Frontal cortex (tissue), 4 donors: Measurements from ENCODE around the gene RFX8. TPM values are rescaled to one million over a fixed set of nuclear protein-coding genes. Genes with fewer than 3 reads are reported as not detected.
"Not testable (repeated sequence)": the region's sequence is repeated elsewhere in the genome, so short reads cannot be mapped to it uniquely, and the experiment has no call there.

Experiments used
- DNase-seq, 2 donors: peaks; one replicate each; pipeline ENCODE4 v3.0.0; 2012; ENCODE audit warnings: low spot score in 2 of 2
- FAIRE-seq: peaks from 2 replicates; lab custom pipeline; 2012; peaks lifted over from hg19 to GRCh38; lab: Jason Lieb, UNC
- total RNA-seq: library from RNA; depleted of rRNA; stranded (reverse); fragments of >200 nt; gene quantifications from one replicate; pipeline ENCODE4 v1.2.3, GENCODE V29; 2014
- donor health status: control.
- donor health status: control.
- donor health status: control.

The RFX8 gene
- total RNA-seq, 1 donor from 2014 or later = 0.41 TPM

GRCh38 chr2:101360232-101360631 lies 114.7 kb downstream of the RFX8 start:
- DNase-seq (no peak), FAIRE-seq (no peak)

DNA sequence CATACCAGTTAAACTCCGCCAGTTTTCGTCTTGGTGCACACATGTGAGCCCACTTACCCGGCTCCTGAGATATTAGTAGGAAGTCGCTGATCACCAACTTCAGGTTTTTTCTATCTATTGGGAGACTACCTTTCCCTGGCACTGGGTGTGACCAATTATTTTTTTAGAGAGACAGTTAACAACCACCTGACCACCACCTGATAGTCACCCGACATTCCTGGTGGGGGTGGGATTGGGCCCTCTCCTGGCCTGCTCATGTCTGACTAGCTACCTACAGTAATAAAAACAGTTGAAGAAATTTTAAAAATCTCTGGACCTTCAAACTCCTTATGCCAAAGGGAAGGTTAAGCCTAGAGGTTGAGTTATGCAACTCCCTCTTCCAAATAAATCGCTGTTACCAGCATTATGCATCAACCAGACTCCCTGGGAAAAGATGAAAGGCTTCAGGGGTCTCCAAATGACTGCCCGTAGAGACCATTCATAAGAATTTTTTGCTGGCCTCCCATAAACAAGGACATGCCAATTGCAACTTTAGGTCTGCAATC lies 115.4 kb downstream of the RFX8 start:
- FAIRE-seq = no peak

GRCh38 chr2:101357376-101357775 lies 117.5 kb downstream of the RFX8 start:
- DNase-seq = no peak
- FAIRE-seq = no peak

More for the DNA sequence above, 115.4 kb downstream of the RFX8 start:
- DNase-seq = no peak

- FAIRE-seq (no peak), DNase-seq (no peak)
Measured at GRCh38 chr2:101356521-101356920, 118.4 kb downstream of the RFX8 start.

- FAIRE-seq (no peak), DNase-seq (no peak)
Measured at GRCh38 chr2:101356055-101356454, 118.9 kb downstream of the RFX8 start.

DNA sequence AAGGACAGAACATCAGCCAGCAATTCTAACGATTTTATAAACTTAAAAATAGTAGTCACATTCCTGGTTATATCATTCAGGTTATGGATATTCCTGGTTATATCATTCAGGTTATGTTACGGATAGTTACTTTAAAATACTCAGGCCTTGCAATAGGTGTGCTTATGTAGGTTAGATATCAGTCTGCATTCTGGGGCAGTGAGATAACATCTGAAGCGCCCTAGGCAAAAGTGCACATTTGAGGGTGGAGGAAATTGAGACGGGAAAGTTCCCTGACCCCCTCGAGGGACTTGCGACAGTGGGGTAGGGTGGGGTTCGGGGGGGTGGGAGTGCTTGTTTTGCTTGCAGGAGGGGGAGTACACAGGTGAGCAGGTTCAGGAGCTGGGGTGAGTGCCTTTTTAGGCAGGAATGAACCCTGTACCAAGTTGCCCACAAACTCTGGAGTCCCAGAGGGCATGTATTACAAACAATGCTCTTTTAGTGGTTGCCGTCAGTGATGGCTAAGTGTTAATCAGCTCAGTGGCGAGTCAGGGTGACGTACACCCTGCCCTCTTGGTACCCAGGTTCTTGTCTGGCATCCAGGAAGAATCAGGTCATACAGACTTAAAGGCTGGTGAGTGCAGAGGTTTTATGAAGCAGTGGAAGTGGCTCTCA lies 119.4 kb downstream of the RFX8 start:
- DNase-seq = no peak
- FAIRE-seq = no peak

DNA sequence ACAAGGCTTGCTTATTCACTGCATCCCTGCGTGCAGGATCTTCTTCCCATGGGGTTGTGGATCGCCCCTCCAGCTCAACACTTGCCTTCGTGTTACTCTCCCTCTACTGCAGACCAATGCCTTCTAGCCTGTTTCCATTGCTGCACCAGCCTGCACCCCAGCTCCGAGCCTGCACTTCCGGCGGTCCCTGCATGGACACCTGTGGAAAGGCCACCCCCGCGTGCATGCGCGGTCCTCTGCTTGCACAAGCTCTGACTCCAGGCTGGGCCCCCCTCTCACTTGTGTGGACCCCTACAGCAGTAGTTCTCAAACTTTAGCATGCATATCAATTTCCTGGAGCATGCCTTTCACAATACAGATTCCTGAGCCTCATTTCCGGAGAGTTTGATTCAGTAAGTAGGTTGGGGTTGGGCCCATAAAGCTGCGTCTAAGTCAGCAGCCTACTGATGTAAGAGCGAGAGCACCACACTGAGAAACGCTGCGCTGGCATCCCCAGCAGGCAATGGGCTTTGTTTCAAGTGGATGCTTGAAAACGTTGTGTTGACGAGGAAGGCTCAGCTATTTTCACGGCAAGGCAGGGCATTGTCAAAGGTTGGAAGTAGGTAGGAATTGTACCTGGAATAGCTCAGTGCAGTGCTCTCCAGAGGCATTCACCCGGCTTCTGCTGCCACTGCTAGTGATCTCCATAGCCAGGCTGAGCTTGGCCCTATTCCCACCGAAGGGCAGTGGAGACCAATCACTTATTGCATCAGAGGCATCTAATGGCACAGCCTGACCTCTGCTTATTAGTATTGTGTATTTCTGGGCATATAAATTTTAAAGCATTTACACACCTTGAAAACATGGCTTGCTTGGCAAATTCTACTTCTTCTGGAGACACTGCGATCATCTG lies 120.2 kb downstream of the RFX8 start:
- no peak for DNase-seq
- no peak for FAIRE-seq

DNA sequence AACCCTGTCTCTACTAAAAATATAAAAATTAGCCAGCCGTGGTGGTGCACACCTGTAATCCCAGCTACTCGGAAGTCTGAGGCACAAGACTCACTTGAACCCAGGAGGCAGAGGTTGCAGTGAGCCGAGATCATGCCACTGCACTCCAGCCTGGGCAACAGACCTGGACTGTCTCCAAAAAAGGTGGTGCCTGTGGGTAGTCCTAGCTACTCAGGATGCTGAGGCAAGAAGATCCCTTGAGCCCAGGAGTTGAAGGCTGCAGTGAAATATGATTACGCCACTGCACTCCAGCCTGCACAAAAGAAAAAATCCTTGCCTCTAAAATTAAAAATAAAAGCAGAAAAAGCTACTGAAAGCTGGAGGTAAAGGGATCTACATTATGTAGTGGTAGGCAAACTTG lies 122.3 kb downstream of the RFX8 start:
- not testable (repeated sequence) for FAIRE-seq, DNase-seq

- no peak for FAIRE-seq
- no peak for DNase-seq
Measured at GRCh38 chr2:101351207-101351606, 123.7 kb downstream of the RFX8 start.

GRCh38 chr2:101349893-101350662 lies 124.8 kb downstream of the RFX8 start:
- DNase-seq = peak; percentile 25 to 30
- FAIRE-seq = no peak

DNA sequence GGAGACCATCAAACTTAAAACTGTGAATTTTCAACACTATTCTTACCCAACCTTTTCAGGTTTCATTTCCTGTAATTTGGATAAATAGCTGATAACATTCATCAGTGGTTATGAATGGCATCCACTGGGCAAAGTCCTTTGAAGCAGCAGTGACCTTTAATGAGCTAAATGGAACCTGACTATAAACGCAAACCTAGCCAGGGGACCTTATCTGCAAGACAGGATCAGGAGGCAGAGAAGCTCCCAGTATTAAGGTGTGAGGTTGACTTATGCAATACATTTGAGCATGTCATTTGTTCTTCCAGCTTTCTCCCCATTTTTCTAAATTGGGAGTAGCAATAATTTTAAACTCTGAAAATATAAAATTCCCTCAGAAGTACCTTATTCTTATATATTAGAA lies 126.0 kb downstream of the RFX8 start:
- DNase-seq = no peak
- no peak for FAIRE-seq

Other genes starting within 250 kb of the RFX8 start
- 14.3 TPM for gene CNOT11, start 222.2 kb downstream of the RFX8 start, total RNA-seq
- gene RNF149, start 166.4 kb downstream of the RFX8 start, total RNA-seq = 45.2 TPM
- 9.8 TPM for gene CREG2, start 87.6 kb downstream of the RFX8 start, total RNA-seq
- gene MAP4K4, start 222.6 kb upstream of the RFX8 start, total RNA-seq = 161 TPM